ENCODE measurements around the gene HUS1B.
"Not testable (repeated sequence)": the region's sequence is repeated elsewhere in the genome, so short reads cannot be mapped to it uniquely, and the experiment has no call there.

The HUS1B gene

GRCh38 chr6:679282-679681 lies 22.4 kb upstream of the HUS1B start:
- no peak for DNase-seq (ENCODE audit: low read depth in 2 of 2)

- no peak for DNase-seq (ENCODE audit: low read depth in 2 of 2)
Observed at GRCh38 chr6:678520-678919, 21.6 kb upstream of the HUS1B start.

GRCh38 chr6:677919-678318 lies 21.0 kb upstream of the HUS1B start:
- no peak for DNase-seq (ENCODE audit: low read depth in 2 of 2)

- DNase-seq (ENCODE audit: low read depth in 2 of 2): no peak
Observed at GRCh38 chr6:674956-675355, 18.1 kb upstream of the HUS1B start.

- no peak for DNase-seq (ENCODE audit: low read depth in 2 of 2)
Observed at GRCh38 chr6:674406-674805, 17.5 kb upstream of the HUS1B start.

GRCh38 chr6:667253-667927 lies 10.5 kb upstream of the HUS1B start:
- DNase-seq (ENCODE audit: low read depth in 2 of 2): no peak

- no peak for DNase-seq (ENCODE audit: low read depth in 2 of 2)
Observed at GRCh38 chr6:665403-666267, 8.7 kb upstream of the HUS1B start.

- not testable (repeated sequence) for DNase-seq (ENCODE audit: low read depth in 2 of 2)
Observed at GRCh38 chr6:663788-664187, 6.9 kb upstream of the HUS1B start.

GRCh38 chr6:659716-660581 lies 3.0 kb upstream of the HUS1B start:
- no peak for DNase-seq (ENCODE audit: low read depth in 2 of 2)

- no peak for DNase-seq (ENCODE audit: low read depth in 2 of 2)
Observed at GRCh38 chr6:658244-658643, 1.3 kb upstream of the HUS1B start.

- DNase-seq (ENCODE audit: low read depth in 2 of 2): no peak
Observed at GRCh38 chr6:657743-658142, 843 bp upstream of the HUS1B start.

GRCh38 chr6:654136-654535 lies 2.8 kb downstream of the HUS1B start:
- DNase-seq (ENCODE audit: low read depth in 2 of 2): no peak

- no peak for DNase-seq (ENCODE audit: low read depth in 2 of 2)
Observed at GRCh38 chr6:652865-653264, 4.0 kb downstream of the HUS1B start.

- DNase-seq (ENCODE audit: low read depth in 2 of 2): no peak
Observed at GRCh38 chr6:650098-650497, 6.8 kb downstream of the HUS1B start.

GRCh38 chr6:642805-643204 lies 14.1 kb downstream of the HUS1B start:
- DNase-seq (ENCODE audit: low read depth in 2 of 2): no peak

GRCh38 chr6:641225-641985 lies 15.5 kb downstream of the HUS1B start:
- no peak for DNase-seq (ENCODE audit: low read depth in 2 of 2)

- DNase-seq (ENCODE audit: low read depth in 2 of 2): no peak
Observed at GRCh38 chr6:636488-636887, 20.4 kb downstream of the HUS1B start.

GRCh38 chr6:635233-635632 lies 21.7 kb downstream of the HUS1B start:
- no peak for DNase-seq (ENCODE audit: low read depth in 2 of 2)

GRCh38 chr6:633611-634010 lies 23.3 kb downstream of the HUS1B start:
- DNase-seq (ENCODE audit: low read depth in 2 of 2): no peak

GRCh38 chr6:628766-629165 lies 28.1 kb downstream of the HUS1B start:
- DNase-seq (ENCODE audit: low read depth in 2 of 2): no peak

GRCh38 chr6:626236-626635 lies 30.7 kb downstream of the HUS1B start:
- DNase-seq (ENCODE audit: low read depth in 2 of 2): no peak

GRCh38 chr6:624979-625378 lies 31.9 kb downstream of the HUS1B start:
- no peak for DNase-seq (ENCODE audit: low read depth in 2 of 2)

All from activated CD8-positive, alpha-beta memory T cell treated with anti-CD3 and anti-CD28 coated beads for 4 hours (primary cell).